GM23338 (cell line): ENCODE measurements around the gene FBXO31. TPM values are rescaled to one million over a fixed set of nuclear protein-coding genes. Genes with fewer than 3 reads are reported as not detected.

Source experiments
- ATAC-seq: fragments of 200-7000 bp; cut with Tn5 transposase; 3 replicates; pipeline ENCODE4 v1.9.1; 2020
- DNase-seq: peaks from one replicate; pipeline ENCODE4 v3.0.0-alpha.2; 2015; ENCODE audit warnings: low spot score
- H2AFZ ChIP-seq: fragments of 200-600 bp; sonication (generic); 2 replicates; pipeline ENCODE4 v1.8.0; 2016; ENCODE audit warnings: antibody characterized with exemption, mild to moderate bottlenecking, moderate library complexity
- H3F3A ChIP-seq: fragments of 200-600 bp; sonication (generic); replicated peaks from 2 replicates; pipeline ENCODE4 v1.8.0; 2017; ENCODE audit warnings: antibody characterized with exemption, mixed run types, low read depth
- H3K27ac ChIP-seq: fragments of 200-600 bp; sonication (generic); 2 replicates; pipeline ENCODE4 v1.6.1; 2016; ENCODE audit warnings: low read depth
- H3K27me3 ChIP-seq: fragments of 200-600 bp; sonication (generic); 2 replicates; pipeline ENCODE4 v1.8.0; 2016; ENCODE audit warnings: mild to moderate bottlenecking, mixed run types, moderate library complexity; ENCODE audit not compliant: insufficient read depth
- H3K36me3 ChIP-seq: fragments of 200-600 bp; sonication (generic); 2 replicates; pipeline ENCODE4 v1.8.0; 2016; ENCODE audit warnings: mild to moderate bottlenecking; ENCODE audit not compliant: insufficient read depth
- H3K4me1 ChIP-seq: fragments of 200-600 bp; sonication (generic); 2 replicates; pipeline ENCODE4 v1.8.0; 2016; ENCODE audit warnings: mild to moderate bottlenecking, moderate library complexity; ENCODE audit not compliant: insufficient read depth
- H3K4me2 ChIP-seq: fragments of 200-600 bp; sonication (generic); 2 replicates; pipeline ENCODE4 v1.7.1; 2017; ENCODE audit warnings: mixed run types
- H3K4me3 ChIP-seq: fragments of 200-600 bp; sonication (generic); 2 replicates; pipeline ENCODE4 v1.6.1; 2016; ENCODE audit warnings: mixed run types
- H3K79me2 ChIP-seq: fragments of 200-600 bp; sonication (generic); replicated peaks from 2 replicates; pipeline ENCODE4 v1.8.0; 2017; ENCODE audit warnings: mild to moderate bottlenecking; ENCODE audit not compliant: insufficient read depth
- H3K9me2 ChIP-seq: fragments of 200-600 bp; sonication (generic); 2 replicates; pipeline ENCODE4 v1.8.0; 2017; ENCODE audit not compliant: insufficient read depth
- H4K20me1 ChIP-seq: fragments of 200-600 bp; sonication (generic); replicated peaks from 2 replicates; pipeline ENCODE4 v1.8.0; 2017; ENCODE audit warnings: mild to moderate bottlenecking; ENCODE audit not compliant: insufficient read depth
- H3K27ac Mint-ChIP-seq: 2 replicates; pipeline ENCODE4 v1.8.0; 2020; ENCODE audit warnings: inconsistent platforms, mild to moderate bottlenecking, moderate library complexity, mixed read lengths
- H3K27me3 Mint-ChIP-seq: 3 replicates; pipeline ENCODE4 v1.8.0; 2022; ENCODE audit warnings: low read depth, mild to moderate bottlenecking, moderate library complexity, mixed read lengths, inconsistent platforms; ENCODE audit not compliant: insufficient read depth, poor library complexity
- H3K36me3 Mint-ChIP-seq: 3 replicates; pipeline ENCODE4 v1.8.0; 2021; ENCODE audit warnings: low read depth, mild to moderate bottlenecking, inconsistent platforms, moderate library complexity, mixed read lengths
- H3K4me1 Mint-ChIP-seq: 3 replicates; pipeline ENCODE4 v1.8.0; 2020; ENCODE audit warnings: mild to moderate bottlenecking, inconsistent platforms, mixed read lengths
- H3K4me3 Mint-ChIP-seq: 3 replicates; pipeline ENCODE4 v1.8.0; 2021; ENCODE audit warnings: moderate library complexity, mild to moderate bottlenecking, inconsistent platforms, mixed read lengths
- H3K9me3 Mint-ChIP-seq: 3 replicates; pipeline ENCODE4 v1.8.0; 2020; ENCODE audit warnings: moderate library complexity, mild to moderate bottlenecking, inconsistent platforms, mixed read lengths
- CREB1 ChIP-seq: fragments of 250-450 bp; sonication (Bioruptor Pico); IDR thresholded peaks from 2 replicates; pipeline ENCODE4 v1.5.0; 2020; ENCODE audit warnings: low read depth, mild to moderate bottlenecking, moderate library complexity
- EZH2 ChIP-seq: fragments of 200-600 bp; sonication (generic); IDR thresholded peaks from one replicate; pipeline ENCODE4 v1.8.0; 2017; ENCODE audit warnings: antibody characterized with exemption, mild to moderate bottlenecking, low read depth; ENCODE audit not compliant: unreplicated experiment
- JUNB ChIP-seq: IDR thresholded peaks from one replicate; pipeline ENCODE4 v1.6.1; 2016; ENCODE audit warnings: antibody characterized with exemption; ENCODE audit not compliant: unreplicated experiment
- NANOG ChIP-seq: IDR thresholded peaks from 2 replicates; pipeline ENCODE4 v1.6.1; 2016; ENCODE audit warnings: antibody characterized with exemption, borderline replicate concordance
- REST ChIP-seq: IDR thresholded peaks from one replicate; pipeline ENCODE4 v1.6.1; 2018; ENCODE audit warnings: antibody characterized with exemption; ENCODE audit not compliant: unreplicated experiment
- STAT1 ChIP-seq: IDR thresholded peaks from one replicate; pipeline ENCODE4 v1.6.1; 2016; ENCODE audit warnings: antibody characterized with exemption; ENCODE audit not compliant: unreplicated experiment
- ZNF331 ChIP-seq: fragments of 250-450 bp; sonication (Bioruptor Pico); IDR thresholded peaks from 2 replicates; pipeline ENCODE4 v1.5.0; 2020; ENCODE audit warnings: low read depth, mild to moderate bottlenecking, moderate library complexity
- polyA plus RNA-seq: library from polyadenylated mRNA; unstranded; fragments of >200 nt; fragmentation: Nextera tagmentation; extraction: Ambion mirVana; gene quantifications from 2 replicates; pipeline ENCODE4 v1.2.1, GENCODE V29; 2016
- total RNA-seq: library from RNA; depleted of rRNA; stranded (reverse); fragments of >200 nt; shearing (Covaris generic); gene quantifications from 2 replicates; pipeline ENCODE4 v1.2.3, GENCODE V29; 2014
- TF ChIP-seq, protein P1 (sequence below): IDR thresholded peaks from 2 replicates; pipeline ENCODE4 v1.6.1; 2016; ENCODE audit warnings: antibody characterized with exemption
- TF ChIP-seq, protein P2 (sequence below), 2 experiments: fragments of 200-600 bp in 1 of 2; sonication (generic) in 1 of 2; conservative IDR thresholded peaks; 2 replicates each; pipeline versions ENCODE4 v1.5.1 to v1.6.1; 2016 to 2017; ENCODE audit warnings: antibody characterized with exemption in 2 of 2, low read depth in 2 of 2, mild to moderate bottlenecking in 2 of 2, moderate library complexity in 1 of 2

Gene FBXO31
- total and polyA plus RNA-seq, 2 experiments from 2014 or later = 7.0 to 23.8 TPM

GRCh38 chr16:87306516-87306915 lies 77.1 kb downstream of the FBXO31 start (continued):
- TF ChIP-seq, protein P1, sequence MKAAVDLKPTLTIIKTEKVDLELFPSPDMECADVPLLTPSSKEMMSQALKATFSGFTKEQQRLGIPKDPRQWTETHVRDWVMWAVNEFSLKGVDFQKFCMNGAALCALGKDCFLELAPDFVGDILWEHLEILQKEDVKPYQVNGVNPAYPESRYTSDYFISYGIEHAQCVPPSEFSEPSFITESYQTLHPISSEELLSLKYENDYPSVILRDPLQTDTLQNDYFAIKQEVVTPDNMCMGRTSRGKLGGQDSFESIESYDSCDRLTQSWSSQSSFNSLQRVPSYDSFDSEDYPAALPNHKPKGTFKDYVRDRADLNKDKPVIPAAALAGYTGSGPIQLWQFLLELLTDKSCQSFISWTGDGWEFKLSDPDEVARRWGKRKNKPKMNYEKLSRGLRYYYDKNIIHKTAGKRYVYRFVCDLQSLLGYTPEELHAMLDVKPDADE = no peak

DNA sequence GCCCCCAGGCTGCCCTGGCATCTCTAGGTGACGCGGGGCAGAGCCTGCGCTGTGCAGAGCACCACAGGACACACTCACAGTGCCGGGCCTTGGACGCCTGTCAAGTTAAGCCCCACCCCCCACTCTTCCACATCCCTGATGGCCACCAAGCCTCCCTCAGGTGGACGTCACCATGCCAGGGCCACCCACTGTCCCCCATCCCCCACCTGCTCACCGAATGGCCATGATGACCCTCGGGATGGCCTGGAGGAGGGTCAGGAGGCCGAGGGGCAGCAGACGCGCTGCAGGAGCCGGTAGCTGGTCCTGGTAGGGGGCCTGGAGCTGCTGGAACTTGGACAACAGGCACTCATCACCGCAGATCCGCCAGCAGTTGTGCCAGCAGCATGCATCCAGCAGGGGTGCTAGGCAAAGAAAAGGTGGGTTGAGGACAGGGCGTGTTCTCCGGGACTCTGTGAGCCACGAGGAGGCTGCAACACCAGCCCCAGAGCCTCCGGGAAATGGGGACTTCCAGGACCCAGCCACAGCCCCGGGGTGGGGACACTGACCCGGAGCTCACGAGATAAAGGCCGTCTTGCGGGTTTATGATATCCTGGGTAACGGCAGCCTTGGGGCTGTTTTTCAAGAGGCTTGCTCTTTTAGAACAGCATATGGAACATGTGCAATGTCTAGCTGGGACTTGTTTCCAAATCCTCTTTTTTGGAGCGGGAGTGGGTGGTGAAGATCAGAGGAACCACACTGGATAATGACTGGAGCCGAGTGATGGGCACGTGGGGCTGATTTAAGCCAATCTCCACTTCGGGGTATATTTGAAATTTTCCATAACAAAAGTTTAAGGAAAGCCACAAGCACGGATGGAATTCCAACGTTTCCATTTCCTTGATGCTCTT lies 77.8 kb downstream of the FBXO31 start:
- H3K4me3 Mint-ChIP-seq = no peak overlapping the region; the same call in 2 of the 3 replicates
- H3K36me3 Mint-ChIP-seq = peaks cover 6% of the 10 kb centered on the region; the same call in 2 of the 3 replicates
- no peaks in the 10 kb centered on the region for H3K27me3 ChIP-seq
- peaks cover 15% of the 10 kb centered on the region for H3K4me1 Mint-ChIP-seq
- 0 out of 2 replicates have a peak overlapping the region, but pooled peaks have one; percentile 17 for H3K4me2 ChIP-seq
- H3K9me3 Mint-ChIP-seq = peaks cover 5% of the 10 kb centered on the region
- TF ChIP-seq, protein P2, sequence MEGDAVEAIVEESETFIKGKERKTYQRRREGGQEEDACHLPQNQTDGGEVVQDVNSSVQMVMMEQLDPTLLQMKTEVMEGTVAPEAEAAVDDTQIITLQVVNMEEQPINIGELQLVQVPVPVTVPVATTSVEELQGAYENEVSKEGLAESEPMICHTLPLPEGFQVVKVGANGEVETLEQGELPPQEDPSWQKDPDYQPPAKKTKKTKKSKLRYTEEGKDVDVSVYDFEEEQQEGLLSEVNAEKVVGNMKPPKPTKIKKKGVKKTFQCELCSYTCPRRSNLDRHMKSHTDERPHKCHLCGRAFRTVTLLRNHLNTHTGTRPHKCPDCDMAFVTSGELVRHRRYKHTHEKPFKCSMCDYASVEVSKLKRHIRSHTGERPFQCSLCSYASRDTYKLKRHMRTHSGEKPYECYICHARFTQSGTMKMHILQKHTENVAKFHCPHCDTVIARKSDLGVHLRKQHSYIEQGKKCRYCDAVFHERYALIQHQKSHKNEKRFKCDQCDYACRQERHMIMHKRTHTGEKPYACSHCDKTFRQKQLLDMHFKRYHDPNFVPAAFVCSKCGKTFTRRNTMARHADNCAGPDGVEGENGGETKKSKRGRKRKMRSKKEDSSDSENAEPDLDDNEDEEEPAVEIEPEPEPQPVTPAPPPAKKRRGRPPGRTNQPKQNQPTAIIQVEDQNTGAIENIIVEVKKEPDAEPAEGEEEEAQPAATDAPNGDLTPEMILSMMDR (conservative IDR thresholded peaks at IDR 0.05; ENCODE audit: low read depth in 2 of 2) = peak in 1 of 2 experiments; percentile 8; a peak in 2 of 4 replicates
- TF ChIP-seq CREB1 (CRISPR knock-in tag) = no peak
- TF ChIP-seq EZH2 = no peak
- TF ChIP-seq STAT1 = no peak
- H3K27ac ChIP-seq = no peak overlapping the region
- no peaks in the 10 kb centered on the region for H3K79me2 ChIP-seq
- no peak overlapping the region for H3K4me3 ChIP-seq
- peak overlapping the region; percentile 65; the same call in 1 of the 2 replicates for H3K27ac Mint-ChIP-seq
- ATAC-seq = peak; percentile 95
- H4K20me1 ChIP-seq = no peaks in the 10 kb centered on the region
- DNase-seq = peak; percentile 56
- H3K36me3 ChIP-seq = no peaks in the 10 kb centered on the region
- H3F3A ChIP-seq = no peaks in the 10 kb centered on the region
- H3K27me3 Mint-ChIP-seq = peaks cover 8% of the 10 kb centered on the region
- H2AFZ ChIP-seq = 0 out of 2 replicates have a peak overlapping the region, but pooled peaks have one; percentile 47
- H3K4me1 ChIP-seq = 0 out of 2 replicates have a peak, but pooled peaks cover 4% of the 10 kb centered on the region
- no peaks in the 10 kb centered on the region for H3K9me2 ChIP-seq

GRCh38 chr16:87304951-87305350 lies 78.6 kb downstream of the FBXO31 start:
- peaks cover 6% of the 10 kb centered on the region; the same call in 2 of the 3 replicates for H3K36me3 Mint-ChIP-seq
- Histone ChIP-seq H4K20me1 (no peaks in the 10 kb centered on the region), H3K79me2 (no peaks in the 10 kb centered on the region), H3K27ac (no peak overlapping the region), H3K4me1 (0 out of 2 replicates have a peak, but pooled peaks cover 4% of the 10 kb centered on the region), H3K4me3 (no peak overlapping the region), H3K27me3 (no peaks in the 10 kb centered on the region), H3K36me3 (no peaks in the 10 kb centered on the region), H3K4me2 (no peak overlapping the region), H2AFZ (no peak overlapping the region), H3K9me2 (no peaks in the 10 kb centered on the region), H3F3A (no peaks in the 10 kb centered on the region)
- peaks cover 5% of the 10 kb centered on the region for H3K9me3 Mint-ChIP-seq
- DNase-seq (no peak), ATAC-seq (no peak; the same call in 1 of the 3 replicates)
- H3K4me1 Mint-ChIP-seq = peaks cover 15% of the 10 kb centered on the region
- no peak overlapping the region for H3K4me3 Mint-ChIP-seq
- no peak overlapping the region for H3K27ac Mint-ChIP-seq
- peaks cover 6% of the 10 kb centered on the region for H3K27me3 Mint-ChIP-seq
- TF ChIP-seq ZNF331 (CRISPR knock-in tag) = no peak
- TF ChIP-seq NANOG = no peak
- TF ChIP-seq CREB1 (CRISPR knock-in tag) = no peak
- TF ChIP-seq STAT1 = no peak
- TF ChIP-seq JUNB = no peak
- no peak for TF ChIP-seq REST
